ENCODE data around the gene ACOXL.

DNA sequence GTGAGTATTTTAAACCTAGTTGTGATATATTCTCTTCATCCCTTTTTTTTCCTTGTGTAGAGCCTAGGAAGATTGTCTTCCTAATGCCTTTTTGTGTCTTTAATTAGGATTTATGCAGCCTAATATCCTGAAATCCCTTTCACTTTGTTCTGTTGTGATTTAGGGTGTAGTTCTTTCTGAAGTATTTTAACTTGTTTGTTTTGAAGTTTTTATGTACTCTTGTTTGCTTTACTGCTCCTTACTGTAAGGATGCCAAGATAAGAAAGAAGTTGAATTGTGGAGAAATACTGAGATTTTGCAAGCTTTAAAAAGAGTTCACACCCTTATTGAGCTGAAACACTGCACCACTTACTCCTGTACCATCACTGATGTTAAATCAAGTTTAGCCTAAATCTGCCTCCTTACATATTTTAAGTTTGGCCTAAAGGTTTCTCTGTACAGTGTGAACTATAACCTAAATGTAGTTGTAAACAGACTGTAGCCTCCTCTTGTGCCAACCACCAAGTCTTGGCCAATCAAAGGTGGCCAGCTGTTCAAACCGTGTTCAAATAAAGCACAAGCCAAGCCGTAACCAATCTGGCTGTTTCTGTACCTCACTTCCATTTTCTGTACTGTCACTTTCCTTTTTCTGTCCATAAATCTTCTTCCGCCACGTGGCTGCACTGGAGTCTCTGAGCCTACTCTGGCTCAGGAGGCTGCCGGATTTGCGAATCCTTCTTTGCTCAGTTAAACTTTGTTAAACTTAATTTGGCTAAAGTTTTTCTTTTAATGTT lies 17.7 kb upstream of the ACOXL start:
- no peak for TF ChIP-seq ZNF2 (tag by site-specific recombination; IDR thresholded peaks at IDR 0.05)
- TF ChIP-seq ZNF121 (tag by site-specific recombination; IDR thresholded peaks at IDR 0.05): no peak
- TF ChIP-seq ZNF658 (tag by site-specific recombination; IDR thresholded peaks at IDR 0.05): no peak
- TF ChIP-seq, protein P1, sequence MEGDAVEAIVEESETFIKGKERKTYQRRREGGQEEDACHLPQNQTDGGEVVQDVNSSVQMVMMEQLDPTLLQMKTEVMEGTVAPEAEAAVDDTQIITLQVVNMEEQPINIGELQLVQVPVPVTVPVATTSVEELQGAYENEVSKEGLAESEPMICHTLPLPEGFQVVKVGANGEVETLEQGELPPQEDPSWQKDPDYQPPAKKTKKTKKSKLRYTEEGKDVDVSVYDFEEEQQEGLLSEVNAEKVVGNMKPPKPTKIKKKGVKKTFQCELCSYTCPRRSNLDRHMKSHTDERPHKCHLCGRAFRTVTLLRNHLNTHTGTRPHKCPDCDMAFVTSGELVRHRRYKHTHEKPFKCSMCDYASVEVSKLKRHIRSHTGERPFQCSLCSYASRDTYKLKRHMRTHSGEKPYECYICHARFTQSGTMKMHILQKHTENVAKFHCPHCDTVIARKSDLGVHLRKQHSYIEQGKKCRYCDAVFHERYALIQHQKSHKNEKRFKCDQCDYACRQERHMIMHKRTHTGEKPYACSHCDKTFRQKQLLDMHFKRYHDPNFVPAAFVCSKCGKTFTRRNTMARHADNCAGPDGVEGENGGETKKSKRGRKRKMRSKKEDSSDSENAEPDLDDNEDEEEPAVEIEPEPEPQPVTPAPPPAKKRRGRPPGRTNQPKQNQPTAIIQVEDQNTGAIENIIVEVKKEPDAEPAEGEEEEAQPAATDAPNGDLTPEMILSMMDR (tag by site-specific recombination; IDR thresholded peaks at IDR 0.05): no peak
- TF ChIP-seq, protein P2, sequence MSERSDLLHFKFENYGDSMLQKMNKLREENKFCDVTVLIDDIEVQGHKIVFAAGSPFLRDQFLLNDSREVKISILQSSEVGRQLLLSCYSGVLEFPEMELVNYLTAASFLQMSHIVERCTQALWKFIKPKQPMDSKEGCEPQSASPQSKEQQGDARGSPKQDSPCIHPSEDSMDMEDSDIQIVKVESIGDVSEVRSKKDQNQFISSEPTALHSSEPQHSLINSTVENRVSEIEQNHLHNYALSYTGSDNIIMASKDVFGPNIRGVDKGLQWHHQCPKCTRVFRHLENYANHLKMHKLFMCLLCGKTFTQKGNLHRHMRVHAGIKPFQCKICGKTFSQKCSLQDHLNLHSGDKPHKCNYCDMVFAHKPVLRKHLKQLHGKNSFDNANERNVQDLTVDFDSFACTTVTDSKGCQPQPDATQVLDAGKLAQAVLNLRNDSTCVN (tag by site-specific recombination; optimal IDR thresholded peaks at IDR 0.05): no peak
- TF ChIP-seq, protein P3, sequence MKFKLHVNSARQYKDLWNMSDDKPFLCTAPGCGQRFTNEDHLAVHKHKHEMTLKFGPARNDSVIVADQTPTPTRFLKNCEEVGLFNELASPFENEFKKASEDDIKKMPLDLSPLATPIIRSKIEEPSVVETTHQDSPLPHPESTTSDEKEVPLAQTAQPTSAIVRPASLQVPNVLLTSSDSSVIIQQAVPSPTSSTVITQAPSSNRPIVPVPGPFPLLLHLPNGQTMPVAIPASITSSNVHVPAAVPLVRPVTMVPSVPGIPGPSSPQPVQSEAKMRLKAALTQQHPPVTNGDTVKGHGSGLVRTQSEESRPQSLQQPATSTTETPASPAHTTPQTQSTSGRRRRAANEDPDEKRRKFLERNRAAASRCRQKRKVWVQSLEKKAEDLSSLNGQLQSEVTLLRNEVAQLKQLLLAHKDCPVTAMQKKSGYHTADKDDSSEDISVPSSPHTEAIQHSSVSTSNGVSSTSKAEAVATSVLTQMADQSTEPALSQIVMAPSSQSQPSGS (tag by site-specific recombination; IDR thresholded peaks at IDR 0.05; ENCODE audit: low read depth): no peak
- TF ChIP-seq, protein P4, sequence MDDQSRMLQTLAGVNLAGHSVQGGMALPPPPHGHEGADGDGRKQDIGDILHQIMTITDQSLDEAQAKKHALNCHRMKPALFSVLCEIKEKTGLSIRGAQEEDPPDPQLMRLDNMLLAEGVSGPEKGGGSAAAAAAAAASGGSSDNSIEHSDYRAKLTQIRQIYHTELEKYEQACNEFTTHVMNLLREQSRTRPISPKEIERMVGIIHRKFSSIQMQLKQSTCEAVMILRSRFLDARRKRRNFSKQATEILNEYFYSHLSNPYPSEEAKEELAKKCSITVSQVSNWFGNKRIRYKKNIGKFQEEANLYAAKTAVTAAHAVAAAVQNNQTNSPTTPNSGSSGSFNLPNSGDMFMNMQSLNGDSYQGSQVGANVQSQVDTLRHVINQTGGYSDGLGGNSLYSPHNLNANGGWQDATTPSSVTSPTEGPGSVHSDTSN (CRISPR knock-in tag; IDR thresholded peaks at IDR 0.05): no peak
- TF ChIP-seq OVOL3 (tag by site-specific recombination; IDR thresholded peaks at IDR 0.05): no peak
- TF ChIP-seq ZNF664 (tag by site-specific recombination; IDR thresholded peaks at IDR 0.05): no peak
- TF ChIP-seq, protein P5, sequence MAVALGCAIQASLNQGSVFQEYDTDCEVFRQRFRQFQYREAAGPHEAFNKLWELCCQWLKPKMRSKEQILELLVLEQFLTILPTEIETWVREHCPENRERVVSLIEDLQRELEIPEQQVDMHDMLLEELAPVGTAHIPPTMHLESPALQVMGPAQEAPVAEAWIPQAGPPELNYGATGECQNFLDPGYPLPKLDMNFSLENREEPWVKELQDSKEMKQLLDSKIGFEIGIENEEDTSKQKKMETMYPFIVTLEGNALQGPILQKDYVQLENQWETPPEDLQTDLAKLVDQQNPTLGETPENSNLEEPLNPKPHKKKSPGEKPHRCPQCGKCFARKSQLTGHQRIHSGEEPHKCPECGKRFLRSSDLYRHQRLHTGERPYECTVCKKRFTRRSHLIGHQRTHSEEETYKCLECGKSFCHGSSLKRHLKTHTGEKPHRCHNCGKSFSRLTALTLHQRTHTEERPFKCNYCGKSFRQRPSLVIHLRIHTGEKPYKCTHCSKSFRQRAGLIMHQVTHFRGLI (tag by site-specific recombination; IDR thresholded peaks at IDR 0.05): no peak
- TF ChIP-seq KLF9 (tag by site-specific recombination; IDR thresholded peaks at IDR 0.05; ENCODE audit: low read depth): no peak
- TF ChIP-seq ZBTB20 (tag by site-specific recombination; IDR thresholded peaks at IDR 0.05): no peak

Data from HEK293 (cell line).